ENCODE measurements around the gene EIF1AX.
"Not testable (repeated sequence)": the region's sequence is repeated elsewhere in the genome, so short reads cannot be mapped to it uniquely, and the experiment has no call there.

EIF1AX gene, protein sequence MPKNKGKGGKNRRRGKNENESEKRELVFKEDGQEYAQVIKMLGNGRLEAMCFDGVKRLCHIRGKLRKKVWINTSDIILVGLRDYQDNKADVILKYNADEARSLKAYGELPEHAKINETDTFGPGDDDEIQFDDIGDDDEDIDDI

DNA sequence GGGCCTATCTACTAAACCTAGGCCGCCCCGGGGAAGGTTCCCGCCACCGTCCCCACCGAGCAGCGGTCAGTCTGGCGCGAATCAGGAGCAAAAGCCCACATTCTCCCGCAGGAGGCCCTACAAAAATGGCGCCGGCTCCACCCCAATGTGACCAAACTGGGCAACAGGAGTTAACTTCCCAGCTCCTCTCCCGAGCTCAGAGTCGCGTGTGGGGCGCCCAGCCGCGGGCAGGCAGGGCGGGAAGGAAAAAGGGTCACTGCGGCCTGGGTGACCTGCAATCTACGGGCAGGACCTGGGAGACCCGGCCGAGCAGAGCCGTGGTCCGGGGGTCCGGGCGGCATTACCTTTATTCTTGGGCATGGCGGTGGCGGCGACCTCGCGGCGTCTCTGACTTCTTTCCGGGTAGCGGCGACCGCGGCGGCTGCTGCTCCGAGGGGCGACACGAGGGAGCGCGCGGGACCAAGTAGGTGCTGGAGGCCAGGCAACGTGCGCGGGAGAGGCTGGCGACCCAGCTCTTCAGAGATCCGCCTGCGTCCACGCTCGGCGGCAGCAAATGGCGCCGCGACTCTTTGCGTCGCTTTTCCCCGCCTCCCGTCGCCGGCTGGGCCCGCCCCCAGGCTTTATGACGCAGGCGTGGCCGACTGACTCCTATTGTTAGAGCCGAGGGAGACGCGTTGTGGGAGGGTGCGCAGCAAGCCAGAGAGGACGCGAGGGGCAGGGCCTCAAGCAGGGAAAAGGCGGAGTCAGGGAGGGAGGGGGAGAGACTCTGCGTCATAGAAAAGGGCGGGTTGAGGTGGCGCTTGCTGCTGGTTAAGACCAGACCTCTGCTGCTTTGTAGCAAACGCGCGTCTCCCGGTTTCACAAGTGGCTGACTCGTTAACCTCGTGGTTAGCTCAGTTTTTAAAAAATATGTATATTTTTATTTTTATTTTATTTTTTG is at the start of gene EIF1AX:
EIF1AX (minus strand) TSS at position 558 of the 940 bp plus-strand sequence; CDS start at position 360, 198 bp downstream.
- peak; percentile 99 for DNase-seq (ENCODE audit: low read depth)

DNA sequence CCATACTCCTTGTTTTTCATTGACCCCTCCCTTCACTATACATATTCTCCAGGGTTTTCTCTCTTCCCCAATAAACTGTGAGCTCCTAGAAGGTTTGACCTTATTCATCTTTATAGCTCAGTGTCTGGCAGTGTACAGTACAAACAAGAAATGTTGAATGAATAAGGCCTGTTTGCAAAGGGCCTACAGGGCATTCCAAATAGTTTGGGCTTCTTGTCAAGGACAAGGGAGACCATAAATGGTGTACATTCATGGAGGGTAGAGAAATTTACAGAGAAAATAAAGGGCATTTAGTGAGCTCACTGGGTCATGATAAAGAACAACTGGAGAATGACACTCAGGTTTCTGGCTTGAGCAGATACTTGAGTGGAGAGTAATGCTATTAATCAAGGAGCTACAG is 47.5 kb upstream of the EIF1AX start:
- no peak for DNase-seq (ENCODE audit: low read depth)

DNA sequence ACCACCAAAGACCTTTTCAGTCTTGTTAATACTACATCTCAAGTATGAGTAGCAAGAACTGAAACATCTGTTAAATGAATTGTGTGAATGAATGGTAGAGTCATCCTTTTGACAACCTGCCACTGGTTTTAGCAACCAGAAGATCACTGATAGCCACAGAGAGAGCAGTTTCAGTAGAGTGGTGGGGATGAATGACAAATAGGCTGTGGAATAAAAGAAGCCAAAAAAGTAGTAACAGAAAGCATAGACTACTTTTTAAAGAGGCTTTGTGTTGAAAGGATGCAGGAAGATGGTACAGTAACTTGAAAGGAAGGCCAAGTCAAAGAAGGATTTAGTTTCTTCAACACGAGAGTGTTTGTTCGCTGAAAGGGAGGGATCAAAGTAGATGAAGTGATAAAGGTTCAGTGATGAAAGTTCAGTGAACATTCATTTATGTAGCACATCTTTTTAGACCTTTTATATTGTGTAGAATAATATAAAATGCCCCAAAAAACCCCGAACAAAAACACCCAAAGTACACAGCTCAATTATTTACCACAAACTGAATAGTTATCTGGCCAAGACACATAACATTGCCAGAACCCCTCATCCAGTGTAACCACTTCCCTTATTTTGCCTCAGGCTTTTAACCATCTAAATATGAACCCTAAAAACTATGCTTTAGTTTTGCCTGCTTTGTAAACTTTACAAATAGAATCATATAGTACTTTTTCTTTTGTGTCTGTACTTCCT is 40.1 kb upstream of the EIF1AX start:
- DNase-seq (ENCODE audit: low read depth): no peak

DNA sequence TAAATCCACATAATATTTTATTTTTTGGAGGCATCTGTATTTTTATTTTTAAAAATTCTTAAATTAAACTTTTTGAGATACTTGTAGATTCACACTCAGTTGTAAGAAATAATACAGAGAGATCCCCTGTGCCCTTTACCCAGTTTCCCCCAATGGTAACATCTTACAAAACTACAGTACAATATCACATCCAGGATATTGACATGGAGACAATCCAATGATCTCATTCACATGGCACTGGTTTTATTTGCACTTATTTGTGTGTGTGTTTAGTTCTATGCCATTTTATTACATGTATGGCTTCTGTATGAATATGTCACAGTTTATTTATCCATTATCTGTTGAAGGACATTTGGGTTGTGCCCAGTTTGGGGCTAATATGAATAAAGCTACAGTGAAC is 35.5 kb upstream of the EIF1AX start:
- no peak for DNase-seq (ENCODE audit: low read depth)

DNA sequence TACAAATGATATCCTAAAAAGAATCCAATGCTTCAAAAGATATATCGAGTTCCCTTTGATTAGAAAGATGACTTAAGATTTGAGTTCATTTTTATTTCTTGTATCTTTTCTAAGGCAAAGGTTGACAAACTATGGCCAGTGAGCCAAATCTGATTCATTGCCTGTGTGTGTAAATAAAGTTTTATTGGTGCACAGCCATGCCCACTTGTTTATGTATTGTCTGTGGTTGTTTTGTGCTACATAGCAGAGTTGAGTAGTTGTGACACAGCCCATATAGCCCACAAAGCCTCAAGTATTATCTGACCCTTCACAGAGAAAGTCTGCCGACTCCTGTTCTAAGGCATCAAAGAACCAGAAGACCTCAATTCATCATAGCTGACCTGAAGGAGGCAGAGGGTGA is 32.2 kb upstream of the EIF1AX start:
- DNase-seq (ENCODE audit: low read depth): no peak

DNA sequence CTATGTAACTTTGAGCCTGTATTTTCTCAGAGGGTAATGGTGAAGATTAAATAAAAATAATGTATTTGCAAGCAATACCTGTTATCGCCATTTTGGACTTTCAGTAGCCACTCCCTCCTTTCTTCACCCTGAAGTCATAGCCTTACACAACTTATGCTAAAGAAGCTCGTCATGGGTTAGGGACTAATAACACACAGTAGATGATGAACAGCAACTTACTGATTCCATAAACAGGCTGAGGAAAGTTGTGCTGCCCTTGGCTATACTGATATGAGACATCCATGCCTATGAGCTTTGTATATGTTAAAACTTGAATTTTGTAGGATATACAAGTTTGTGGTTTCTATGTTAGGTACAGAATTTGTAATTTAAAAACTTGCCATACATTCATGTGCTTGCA is 31.7 kb upstream of the EIF1AX start:
- DNase-seq (ENCODE audit: low read depth): no peak

DNA sequence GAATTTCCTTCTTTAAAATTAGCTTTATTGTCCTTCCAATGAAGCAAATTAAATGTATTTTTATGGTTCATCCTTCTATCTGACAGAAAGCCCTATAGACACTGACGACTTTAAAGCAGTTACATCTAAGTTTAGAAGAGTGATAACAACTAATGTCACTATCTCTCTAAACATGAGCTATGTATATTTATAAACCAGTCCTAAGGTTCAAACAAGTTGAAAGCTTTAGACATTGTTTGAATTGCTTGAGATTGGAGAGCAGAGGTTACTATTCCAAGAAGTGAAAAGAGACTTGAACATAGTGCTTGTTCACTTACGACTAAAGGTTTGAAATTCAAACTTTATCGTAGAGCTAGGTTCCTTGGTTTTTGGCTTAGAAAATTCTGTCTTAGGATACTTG is 30.2 kb upstream of the EIF1AX start:
- DNase-seq (ENCODE audit: low read depth): no peak

DNA sequence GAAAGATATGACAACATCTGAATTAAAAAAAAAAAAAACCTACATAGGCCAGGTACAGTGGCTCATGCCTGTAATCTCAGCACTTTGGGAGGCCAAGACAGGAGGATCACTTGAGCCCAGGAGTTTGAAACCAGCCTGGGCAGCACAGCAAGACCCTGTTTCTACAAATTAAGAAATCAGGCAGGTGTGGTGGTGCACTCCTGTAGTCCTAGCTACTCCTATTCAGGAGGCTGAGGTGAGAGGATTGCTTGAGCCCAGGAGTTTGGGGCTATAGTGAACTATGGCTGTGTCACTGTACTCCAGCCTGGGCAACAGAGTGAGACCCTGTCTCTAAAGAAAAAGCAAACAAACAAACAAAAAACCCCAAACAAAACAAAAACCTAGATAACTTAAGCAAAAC is 20.9 kb upstream of the EIF1AX start:
- DNase-seq (ENCODE audit: low read depth): not testable (repeated sequence)

DNA sequence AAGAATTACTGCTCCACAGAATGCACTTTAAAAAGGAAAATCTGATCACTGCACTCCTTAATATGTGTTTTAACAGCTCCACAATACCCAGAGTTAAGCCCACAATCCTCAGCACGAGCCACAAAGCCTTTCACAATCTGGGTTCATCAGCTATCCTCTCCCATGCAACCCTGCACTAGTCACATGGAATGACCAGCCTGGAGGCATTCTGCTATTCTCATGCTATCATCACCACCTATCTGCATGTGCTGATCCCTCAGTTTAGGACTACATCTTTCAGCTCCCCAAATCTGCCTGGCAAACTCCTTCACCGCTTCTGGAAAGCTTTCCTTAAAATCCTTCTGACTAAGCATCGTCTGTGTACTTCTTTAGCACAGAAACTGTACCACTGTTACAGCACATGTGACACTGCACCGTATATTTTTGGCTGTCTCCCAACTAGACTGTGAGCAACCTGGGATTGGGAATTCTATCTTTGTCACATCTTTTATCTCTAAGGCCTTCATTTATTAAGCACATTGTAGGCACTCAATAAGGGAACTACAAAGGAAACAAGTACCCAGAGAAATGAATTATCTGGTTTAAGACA is 18.3 kb upstream of the EIF1AX start:
- DNase-seq (ENCODE audit: low read depth): no peak

DNA sequence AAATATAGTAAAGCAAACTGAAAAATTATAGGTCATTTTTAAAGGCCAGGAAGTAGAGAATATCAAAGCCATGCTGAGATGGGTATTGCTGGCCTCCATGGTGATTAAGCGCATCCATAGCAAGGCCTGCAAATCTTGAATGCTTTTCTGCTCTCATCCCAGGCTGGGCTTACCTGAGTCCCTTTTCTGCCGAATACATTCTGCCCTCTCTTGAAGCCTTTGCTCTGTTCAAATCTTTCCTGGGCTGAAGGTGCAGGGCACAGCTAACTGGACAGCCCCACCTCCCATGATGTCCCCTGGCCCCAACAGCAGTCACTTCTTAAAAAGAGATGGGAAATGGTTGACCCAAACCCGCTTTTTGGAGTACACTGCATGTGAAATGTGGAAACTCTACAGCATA is 10.1 kb upstream of the EIF1AX start:
- DNase-seq (ENCODE audit: low read depth): no peak

DNA sequence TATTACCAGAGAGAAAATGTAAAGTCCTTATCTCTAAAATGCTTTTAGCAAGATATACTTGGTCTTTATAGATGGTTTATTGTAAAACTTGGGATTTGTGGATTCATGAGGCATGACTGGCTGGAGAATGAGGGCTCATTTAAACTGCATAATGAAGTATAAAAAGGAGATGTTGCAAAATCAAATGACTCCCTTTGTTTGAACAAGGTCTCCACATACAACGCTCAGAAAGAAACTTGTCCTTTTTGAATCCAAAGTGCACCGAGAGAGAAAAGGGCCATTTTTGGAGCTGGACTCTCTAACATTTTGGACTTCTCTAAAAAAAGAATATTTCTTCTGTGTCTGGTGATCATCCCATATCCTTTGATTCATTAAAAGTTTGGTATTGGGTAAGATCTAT is 7.7 kb upstream of the EIF1AX start:
- no peak for DNase-seq (ENCODE audit: low read depth)

DNA sequence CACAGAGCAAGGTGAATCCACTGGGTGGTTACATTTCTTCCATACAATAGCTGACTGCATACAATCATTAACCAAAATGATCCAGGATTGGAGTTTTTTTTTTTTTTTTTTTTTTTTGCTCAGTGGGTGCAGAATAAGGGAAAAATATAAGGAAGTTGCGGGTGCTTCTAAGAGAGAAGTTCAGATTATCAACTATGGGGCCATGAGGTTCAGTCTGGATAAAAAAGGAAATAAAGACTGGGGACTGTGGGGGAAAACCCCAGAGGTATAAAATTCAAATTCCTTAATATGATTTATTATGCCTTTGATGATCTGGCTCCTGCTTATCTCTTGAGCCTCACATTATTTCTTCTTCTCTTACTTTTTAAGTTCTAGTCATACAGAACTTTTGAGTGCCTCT is 5.9 kb upstream of the EIF1AX start:
- DNase-seq (ENCODE audit: low read depth): no peak

DNA sequence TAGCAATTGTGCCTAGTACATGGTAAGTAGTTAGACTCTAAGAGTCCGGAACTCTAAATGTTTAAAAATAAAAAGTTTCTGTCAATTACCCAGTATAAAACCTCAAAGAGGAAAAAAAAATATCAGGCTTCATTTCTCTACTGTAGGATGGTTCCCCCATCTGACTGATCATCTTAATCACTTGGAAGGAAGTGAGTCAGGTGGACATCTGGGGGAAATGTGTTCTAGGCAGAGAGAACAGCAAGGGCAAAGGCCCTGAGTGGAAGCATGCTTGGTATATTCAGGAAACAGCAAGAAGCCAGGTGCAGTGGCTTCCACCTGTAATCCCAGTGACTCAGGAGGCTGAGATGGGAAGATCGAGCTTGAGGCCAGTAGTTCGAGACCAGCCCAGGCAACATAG is 2.9 kb upstream of the EIF1AX start:
- DNase-seq (ENCODE audit: low read depth): peak; percentile 32

DNA sequence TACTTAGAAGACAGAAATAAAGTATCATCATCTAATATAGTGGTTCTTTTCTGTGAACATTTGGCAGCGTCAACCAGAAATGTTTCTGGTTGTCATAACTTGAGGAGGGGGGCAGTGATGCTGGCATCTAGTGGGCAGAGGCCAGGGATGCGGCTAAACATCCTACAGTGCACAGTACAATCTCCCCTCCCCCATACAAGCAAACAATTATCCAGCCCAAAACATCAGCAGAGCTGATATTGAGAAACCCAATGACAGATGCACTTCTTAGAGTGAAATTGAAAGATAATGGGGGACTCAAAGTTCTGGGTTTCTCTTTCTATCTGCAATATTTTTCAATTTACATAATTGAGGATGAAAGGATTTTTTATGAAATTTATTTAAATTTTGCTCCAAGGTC is 1.9 kb upstream of the EIF1AX start:
- DNase-seq (ENCODE audit: low read depth): no peak

DNA sequence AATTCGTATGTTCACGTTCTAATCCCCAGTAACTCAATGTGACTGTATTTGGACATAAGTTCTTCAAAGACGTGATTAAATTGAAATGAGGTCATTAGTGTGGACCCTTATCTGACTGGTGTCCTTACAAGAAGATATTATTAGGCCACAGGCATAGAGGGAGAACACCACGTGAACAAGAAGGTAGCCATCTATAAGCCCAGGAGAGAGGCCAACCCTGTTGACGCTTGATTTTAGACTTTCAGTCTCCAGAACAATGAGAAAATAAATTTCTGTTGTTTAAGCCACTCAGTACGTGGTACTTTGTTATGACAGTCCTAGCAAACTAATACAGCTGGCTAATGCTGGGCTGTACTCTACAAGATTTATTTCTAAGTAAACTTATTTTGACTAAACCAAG is 1.5 kb upstream of the EIF1AX start:
- no peak for DNase-seq (ENCODE audit: low read depth)

DNA sequence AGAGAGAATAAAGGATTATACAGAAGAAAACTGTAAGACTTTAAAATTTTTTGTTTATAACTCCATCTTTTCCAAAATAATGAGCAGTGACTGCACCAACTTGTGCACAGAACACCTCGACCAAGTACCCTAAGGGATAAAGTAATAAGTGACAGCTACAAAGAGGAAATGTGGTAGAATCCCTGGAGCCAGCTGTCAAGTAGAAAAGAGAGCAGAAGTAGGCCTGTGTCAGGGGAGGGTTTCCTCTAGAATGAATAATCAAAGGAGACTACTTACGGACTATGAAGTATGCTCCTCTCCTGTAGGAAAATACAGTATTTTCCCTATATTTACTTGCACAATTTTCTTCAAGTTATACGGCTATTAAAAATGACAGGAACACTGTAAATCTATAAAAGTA is 1.2 kb downstream of the EIF1AX start:
- DNase-seq (ENCODE audit: low read depth): no peak

DNA sequence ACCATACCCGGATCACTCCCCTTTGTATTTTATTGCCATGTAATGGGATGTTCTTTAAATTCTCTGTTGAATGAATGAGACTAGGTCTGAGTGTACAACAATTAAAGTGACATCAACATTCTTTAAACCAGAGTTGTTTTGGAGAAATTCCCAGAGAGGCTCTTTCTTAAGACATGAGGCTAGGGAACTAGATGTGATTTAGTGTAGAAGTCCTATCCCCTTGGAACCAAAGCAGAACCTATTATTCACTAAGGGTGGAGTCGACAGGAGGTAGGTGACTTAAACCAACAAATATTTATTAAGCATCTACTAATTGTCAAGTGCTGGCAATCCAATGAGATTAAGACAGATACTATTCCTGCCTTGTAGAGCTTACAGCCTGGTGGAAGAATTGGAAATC is 1.7 kb downstream of the EIF1AX start:
- peak; percentile 85 for DNase-seq (ENCODE audit: low read depth)

DNA sequence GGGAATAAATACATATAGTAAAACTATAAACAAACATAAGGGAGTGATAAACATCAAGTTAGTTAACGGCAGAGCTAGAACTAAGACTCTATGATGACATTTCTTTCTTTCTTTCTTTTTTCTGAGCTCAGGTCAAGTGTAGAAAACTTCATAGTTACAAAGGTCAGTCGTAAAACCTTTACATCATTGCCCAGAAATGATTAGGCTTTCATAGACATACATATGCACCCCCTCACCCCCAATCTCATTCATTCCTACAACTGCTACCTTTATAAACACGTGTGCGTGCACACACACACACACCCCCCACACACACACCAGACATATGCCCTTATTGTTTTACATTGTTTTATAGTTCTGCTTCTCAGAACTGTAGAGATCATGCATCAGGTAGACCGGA is 5.7 kb downstream of the EIF1AX start:
- no peak for DNase-seq (ENCODE audit: low read depth)

DNA sequence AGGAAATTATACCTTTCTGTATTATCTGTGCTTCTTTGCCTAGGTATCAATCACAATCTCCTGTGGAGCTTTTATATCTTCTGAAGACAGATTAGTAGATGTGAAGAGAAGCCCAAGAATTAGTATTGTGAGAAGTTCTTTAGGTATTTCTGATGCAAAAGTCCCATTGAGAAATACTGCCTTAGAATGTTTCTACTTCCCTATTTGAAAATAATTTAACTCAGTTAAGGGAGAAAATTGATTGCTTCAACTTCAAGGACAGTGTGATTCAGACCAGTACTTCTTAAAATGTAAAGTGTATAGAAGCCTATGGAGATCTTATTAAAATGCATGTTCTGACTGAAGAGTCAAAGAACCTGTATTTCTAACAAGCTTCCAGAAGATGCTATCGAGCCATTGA is 9.0 kb downstream of the EIF1AX start:
- no peak for DNase-seq (ENCODE audit: low read depth)

DNA sequence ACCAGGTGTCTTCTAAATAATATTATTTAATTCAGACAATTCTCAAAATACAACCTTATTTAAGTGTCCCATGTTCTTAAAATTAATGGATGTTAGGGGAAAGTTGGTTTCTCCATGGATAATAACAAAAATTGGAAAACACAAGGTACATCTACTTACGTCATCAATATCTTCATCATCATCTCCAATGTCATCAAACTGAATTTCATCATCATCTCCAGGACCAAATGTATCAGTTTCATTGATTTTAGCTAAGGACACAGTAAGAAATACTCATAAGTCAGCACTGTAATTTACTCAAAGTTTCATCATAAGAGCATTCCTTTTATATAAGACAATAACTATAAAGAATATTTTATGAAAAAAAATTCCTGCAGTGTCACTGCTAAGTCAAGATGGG is 11.3 kb downstream of the EIF1AX start:
- no peak for DNase-seq (ENCODE audit: low read depth)

DNA sequence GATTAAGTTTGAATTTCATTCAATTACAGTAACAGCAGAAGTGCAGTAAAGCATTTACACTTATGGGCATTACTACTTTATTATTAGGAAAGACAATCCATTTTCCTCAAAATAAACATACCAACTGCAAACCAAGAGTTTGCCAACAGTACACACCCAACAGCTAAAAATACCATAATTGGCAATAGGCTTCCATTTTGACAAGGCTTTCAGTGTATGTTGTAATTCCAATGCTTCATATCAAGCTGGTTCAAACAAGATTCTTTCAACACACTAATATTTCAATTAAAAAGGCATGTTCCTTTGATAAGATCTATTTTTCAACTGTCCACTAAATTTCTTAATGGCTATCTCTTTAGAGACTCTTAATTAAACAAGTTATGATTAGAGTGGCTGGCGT is 12.1 kb downstream of the EIF1AX start:
- DNase-seq (ENCODE audit: low read depth): no peak

DNA sequence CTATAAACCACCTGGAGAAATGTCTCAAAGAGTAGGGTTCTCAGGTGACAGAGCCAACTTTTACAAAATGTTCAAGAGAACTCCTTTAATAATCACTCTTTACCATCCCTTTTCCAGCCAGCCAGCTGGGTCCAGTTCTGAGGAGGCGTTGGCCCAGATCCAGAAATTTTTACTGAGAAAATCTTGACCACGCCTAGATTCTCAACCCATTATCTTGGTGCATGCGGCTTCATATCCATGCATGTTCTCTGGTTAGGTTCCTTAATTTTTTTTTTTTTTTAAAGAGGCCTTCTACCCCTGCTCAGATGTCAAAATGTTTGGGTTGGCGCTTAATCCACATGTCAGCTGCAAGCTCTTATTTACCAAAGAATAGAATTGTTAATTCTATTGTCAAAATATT is 13.0 kb downstream of the EIF1AX start:
- no peak for DNase-seq (ENCODE audit: low read depth)

DNA sequence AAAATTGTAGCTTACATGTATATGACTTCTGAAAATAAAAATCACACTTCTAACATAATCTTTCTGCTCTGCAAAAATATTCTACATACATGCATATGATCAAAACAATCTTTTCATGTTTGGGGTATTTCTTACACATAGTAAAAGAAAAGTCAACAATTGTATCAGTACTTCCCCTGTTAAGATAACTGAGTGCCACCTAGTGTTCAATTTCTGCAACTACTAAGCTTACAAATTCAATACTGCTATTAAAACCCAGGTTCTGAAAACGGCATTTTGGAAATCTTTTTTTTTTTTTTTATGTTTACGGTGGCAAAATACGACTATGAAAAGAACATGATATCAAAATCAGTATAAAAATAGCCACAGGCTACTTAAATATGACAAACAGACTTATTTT is 14.2 kb downstream of the EIF1AX start:
- not testable (repeated sequence) for DNase-seq (ENCODE audit: low read depth)
